Thyroid gland (tissue), 4 donors: ENCODE data around the gene VASN. TPM values are rescaled to one million over a fixed set of nuclear protein-coding genes. Genes with fewer than 3 reads are reported as not detected.

Experiments
- DNase-seq, 2 donors: peaks; one replicate each; pipeline ENCODE4 v3.0.0-alpha.2; 2019
- H3K27ac ChIP-seq, 3 donors: fragments of 200-600 bp; sonication (generic); 1 replicate in 2 of 3; 2 replicates in 1 of 3; pipeline ENCODE4 v1.5.1; 2016 to 2019; ENCODE audit warnings: mild to moderate bottlenecking in 1 of 3, moderate library complexity in 1 of 3
- H3K27me3 ChIP-seq: fragments of 200-600 bp; sonication (generic); one replicate; pipeline ENCODE4 v1.5.1; 2019
- H3K36me3 ChIP-seq, 2 donors: fragments of 200-600 bp; sonication (generic); one replicate each; pipeline ENCODE4 v1.5.1; 2016 to 2019
- H3K4me1 ChIP-seq, 2 donors: fragments of 200-600 bp; sonication (generic); one replicate each; pipeline ENCODE4 v1.5.1; 2017 to 2019
- H3K4me3 ChIP-seq, 3 donors: fragments of 200-600 bp; sonication (generic); replicated peaks in 1 of 3; 1 replicate in 2 of 3; 2 replicates in 1 of 3; pipeline ENCODE4 v1.5.1; 2016; ENCODE audit warnings: mild to moderate bottlenecking in 1 of 3
- H3K9me3 ChIP-seq: fragments of 200-600 bp; sonication (generic); one replicate; pipeline ENCODE4 v1.5.1; 2017
- CTCF ChIP-seq, 6 experiments: fragments of 200-600 bp in 3 of 6; fragments of 450-650 bp in 3 of 6; sonication (generic) in 3 of 6; IDR thresholded peaks; one replicate each; pipeline ENCODE4 v1.5.1; 2016 to 2019; ENCODE audit warnings: antibody characterized with exemption in 6 of 6, mild to moderate bottlenecking in 2 of 6, inconsistent platforms in 1 of 6, moderate library complexity in 1 of 6
- POLR2A ChIP-seq, 2 donors: fragments of 450-650 bp; IDR thresholded peaks; one replicate each; pipeline ENCODE4 v1.6.1; 2017; ENCODE audit warnings: antibody characterized with exemption in 2 of 2, mild to moderate bottlenecking in 2 of 2, moderate library complexity in 1 of 2
- WGBS, 2 donors: methylation state at CpG; one replicate each; pipeline ENCODE4 v1.1.5; 2017; 5-methylcytosine and 5-hydroxymethylcytosine counted together
- intact Hi-C: fragments of 100-400 bp; cut with DNase I; formaldehyde crosslinking; loops from one replicate; pipeline ENCODE4 v1.15.1; 2023
- total RNA-seq, 4 donors: library from RNA; depleted of rRNA; stranded (reverse); fragments of >200 nt; gene quantifications; one replicate each; pipeline ENCODE4 v1.2.3, GENCODE V29; 2016

VASN gene
- total RNA-seq, 4 donors from 2014 or later = 21.9 to 47.0 (median 28.8) TPM

- Histone ChIP-seq H3K27me3 (no peaks in the 10 kb centered on the region), H3K9me3 (no peaks in the 10 kb centered on the region), H3K4me1 (peaks cover 74 to 88% of the 10 kb centered on the region in 2 donors), H3K4me3 (peak overlapping the region; percentile 42 to 61 (median 55)), H3K36me3 (no peaks in the 10 kb centered on the region), H3K27ac (peak overlapping the region; percentile 93 to 99 (median 98))
- peak; percentile 77 to 80 for DNase-seq
- intact Hi-C loops = no loop called here
- WGBS, 2 donors = 29 to 70% methylated on average over 4 to 9 of the region's 10 CpGs
- TF ChIP-seq CTCF (IDR thresholded peaks at IDR 0.05) (no peak), POLR2A (IDR thresholded peaks at IDR 0.05) (peak in 1 of 2 donors; percentile 6)
Observed at GRCh38 chr16:4372578-4373355, 1.1 kb downstream of the VASN start.

DNA sequence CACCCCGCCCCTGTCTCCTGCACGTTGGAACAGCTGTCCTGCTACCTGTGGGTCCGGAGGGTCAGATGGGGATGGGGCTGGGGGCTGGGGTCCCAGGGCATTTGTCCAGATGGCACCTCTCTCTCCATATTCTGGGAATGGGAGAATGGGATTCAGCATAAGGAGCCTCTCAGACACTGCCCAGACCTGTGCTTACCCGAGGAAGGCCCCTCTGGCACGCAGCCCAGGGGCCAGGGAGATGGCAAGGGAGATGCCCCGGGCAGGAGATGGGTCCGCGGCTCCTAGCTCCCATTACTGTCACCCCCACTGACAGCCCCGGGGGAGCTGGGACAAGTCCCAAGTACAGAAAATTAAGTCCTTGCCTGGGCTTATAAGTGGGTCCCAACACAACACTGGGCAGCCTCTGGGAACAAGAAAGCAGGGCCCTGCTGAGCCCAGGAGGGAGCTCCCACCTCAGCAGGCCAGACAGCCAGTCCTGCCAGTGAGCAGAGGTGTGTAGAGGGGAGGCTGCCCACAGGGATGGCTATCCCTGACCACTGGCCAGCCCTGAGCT is 1.8 kb downstream of the VASN start:
- WGBS, 2 donors = 33% methylated on average over 2 of the region's 9 CpGs; no CpG with 5 or more reads in 1 of the 2 donors
- intact Hi-C loops = no loop called here
- Histone ChIP-seq H3K27ac (peak overlapping the region; percentile 93 to 99 (median 98)), H3K4me1 (peaks cover 79 to 94% of the 10 kb centered on the region in 2 donors), H3K4me3 (peak overlapping the region in 1 of 3 donors; percentile 55), H3K27me3 (no peaks in the 10 kb centered on the region), H3K36me3 (no peaks in the 10 kb centered on the region), H3K9me3 (no peaks in the 10 kb centered on the region)
- DNase-seq = peak; percentile 58 to 65
- no peak for TF ChIP-seq CTCF (IDR thresholded peaks at IDR 0.05)
- TF ChIP-seq POLR2A (IDR thresholded peaks at IDR 0.05) = no peak

GRCh38 chr16:4373909-4374742 is 2.5 kb downstream of the VASN start:
- TF ChIP-seq CTCF (IDR thresholded peaks at IDR 0.05) = no peak
- no peak for TF ChIP-seq POLR2A (IDR thresholded peaks at IDR 0.05)
- Histone ChIP-seq H3K9me3 (no peaks in the 10 kb centered on the region), H3K4me1 (peaks cover 83 to 96% of the 10 kb centered on the region in 2 donors), H3K27ac (peak overlapping the region; percentile 93 to 99 (median 98)), H3K36me3 (no peaks in the 10 kb centered on the region), H3K27me3 (no peaks in the 10 kb centered on the region), H3K4me3 (peak overlapping the region in 1 of 3 donors; percentile 55)
- peak; percentile 91 for DNase-seq
- intact Hi-C loops = no loop called here
- WGBS, 2 donors = 23 to 50% methylated on average over 16 to 26 of the region's 30 CpGs

- WGBS, 2 donors = 87 to 88% methylated on average over 12 to 15 of the region's 15 CpGs
- Histone ChIP-seq H3K9me3 (no peaks in the 10 kb centered on the region), H3K27me3 (no peaks in the 10 kb centered on the region), H3K4me1 (peaks cover 92 to 96% of the 10 kb centered on the region in 2 donors), H3K4me3 (no peak overlapping the region), H3K36me3 (no peaks in the 10 kb centered on the region), H3K27ac (peak overlapping the region; percentile 93 to 99 (median 98))
- no peak for TF ChIP-seq POLR2A (IDR thresholded peaks at IDR 0.05)
- TF ChIP-seq CTCF (IDR thresholded peaks at IDR 0.05) = no peak
- intact Hi-C loops = no loop called here
- DNase-seq = peak; percentile 48
Observed at GRCh38 chr16:4375717-4376116, 4.1 kb downstream of the VASN start.
